ENCODE results near the gene TGM6. TPM values are rescaled to one million over a fixed set of nuclear protein-coding genes. Genes with fewer than 3 reads are reported as not detected.

The TGM6 gene
- total and polyA plus RNA-seq, 9 of the 15 experiments (the other 6 are each of a cell fraction or from before 2014, with no cell fraction given), result not detected

DNA sequence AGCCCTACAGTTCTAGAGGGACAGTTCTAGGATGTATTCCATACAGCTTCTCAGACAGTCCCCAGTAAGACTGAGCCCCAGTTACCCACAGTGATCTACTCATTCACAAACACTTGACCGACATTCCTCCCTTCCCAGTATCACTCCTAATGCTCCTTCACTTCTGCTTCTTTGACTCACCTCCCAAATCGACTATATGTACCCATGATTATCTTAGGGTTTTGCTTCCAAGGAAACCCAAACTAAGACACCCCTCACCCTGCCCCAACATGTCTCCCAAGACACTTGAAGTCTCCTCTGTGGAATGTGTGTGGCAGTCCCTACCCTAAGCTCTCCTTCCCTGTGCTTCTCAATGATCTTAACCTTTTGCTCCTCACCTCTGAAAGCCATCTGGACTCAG, 23.6 kb upstream of the TGM6 start (continued):
- no peak for TF ChIP-seq FOXM1 (IDR thresholded peaks at IDR 0.05; ENCODE audit: low read depth)
- TF ChIP-seq FOXM1 (CRISPR knock-in tag; IDR thresholded peaks at IDR 0.05; ENCODE audit: low read depth), result no peak
- TF ChIP-seq CTBP1 (IDR thresholded peaks at IDR 0.05; ENCODE audit: borderline replicate concordance), result no peak

DNA sequence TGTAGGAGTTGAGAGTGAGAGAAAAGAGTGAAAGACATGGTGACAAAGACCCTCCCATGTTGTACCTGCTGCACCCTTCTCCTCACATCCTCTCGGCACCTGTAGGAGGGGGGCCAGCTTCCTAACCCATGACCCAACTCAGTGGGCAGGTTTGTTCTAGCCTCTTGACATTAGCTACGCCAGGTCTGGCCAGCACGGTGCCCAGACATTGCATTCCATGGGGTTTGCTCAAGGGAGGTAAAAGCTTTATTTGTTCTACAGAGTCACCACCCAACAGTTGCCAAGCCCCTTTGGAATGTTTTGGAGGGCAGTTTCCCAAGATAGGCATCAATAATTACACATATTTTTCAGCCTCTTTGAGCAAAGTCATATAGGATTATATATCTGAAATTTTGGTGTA, 22.7 kb upstream of the TGM6 start:
- Histone ChIP-seq H3K9me1 (ENCODE audit: control insufficient read depth, insufficient read depth, low read length) (no peaks in the 10 kb centered on the region), H3K4me2 (ENCODE audit: insufficient read depth, low read length) (no peak overlapping the region), H3K27ac (ENCODE audit: extremely low read depth, low read depth, low read length) (no peak overlapping the region), H3K27me3 (ENCODE audit: control insufficient read depth in 2 of 2, insufficient read depth in 2 of 2, low read length in 2 of 2) (no peaks in the 10 kb centered on the region), H3K36me3 (ENCODE audit: control insufficient read depth, insufficient read depth, low read length) (no peaks in the 10 kb centered on the region), H4K20me1 (replicated peaks; ENCODE audit: control insufficient read depth, insufficient read depth, low read length) (no peaks in the 10 kb centered on the region), H3K4me3 (no peak overlapping the region), H2AFZ (ENCODE audit: low read depth, low read length) (no peak overlapping the region), H3K9me3 (replicated peaks; ENCODE audit: control insufficient read depth, insufficient read depth, low read depth, low read length) (no peaks in the 10 kb centered on the region), H3K9ac (ENCODE audit: insufficient read depth in 1 of 2, low read depth in 2 of 2, low read length in 2 of 2) (no peak overlapping the region), H3K79me2 (ENCODE audit: control insufficient read depth, insufficient read depth, low read length) (no peaks in the 10 kb centered on the region), H3K4me1 (replicated peaks in 1 of 2; ENCODE audit: control insufficient read depth in 2 of 2, insufficient read depth in 2 of 2, low read length in 2 of 2) (no peaks in the 10 kb centered on the region)
- FAIRE-seq (no peak), ATAC-seq (no peak), DNase-seq (ENCODE audit: extremely low read depth in 1 of 4, low spot score in 3 of 4) (no peak)
- POLR2A ChIA-PET, result no interaction called here
- CTCF ChIA-PET (ENCODE audit: low intra/inter-chr PET ratio), result no interaction called here
- BruUV-seq (replicated peaks), result no TSS peak
- 0% methylated on average over 3 of the region's 3 CpGs for WGBS (ENCODE audit: insufficient coverage, low coverage, missing lambda C conversion rate)
- in situ Hi-C loops (cut with MboI), result no loop called here
- intact Hi-C loops (cut with micrococcal nuclease), result no loop called here
- no peak for TF ChIP-seq TBL1XR1 (IDR thresholded peaks at IDR 0.05; ENCODE audit: low read length in 2 of 2)
- no peak for TF ChIP-seq YY1 (IDR thresholded peaks at IDR 0.05; ENCODE audit: borderline replicate concordance in 1 of 3, control insufficient read depth in 1 of 3, extremely low read depth in 1 of 3, insufficient read depth in 3 of 3, insufficient read length in 1 of 3, insufficient replicate concordance in 2 of 3, low read depth in 1 of 3, low read length in 2 of 3)
- no peak for TF ChIP-seq SREBF1 (IDR thresholded peaks at IDR 0.05; ENCODE audit: borderline replicate concordance, low read depth, low read length)
- TF ChIP-seq, protein P1, sequence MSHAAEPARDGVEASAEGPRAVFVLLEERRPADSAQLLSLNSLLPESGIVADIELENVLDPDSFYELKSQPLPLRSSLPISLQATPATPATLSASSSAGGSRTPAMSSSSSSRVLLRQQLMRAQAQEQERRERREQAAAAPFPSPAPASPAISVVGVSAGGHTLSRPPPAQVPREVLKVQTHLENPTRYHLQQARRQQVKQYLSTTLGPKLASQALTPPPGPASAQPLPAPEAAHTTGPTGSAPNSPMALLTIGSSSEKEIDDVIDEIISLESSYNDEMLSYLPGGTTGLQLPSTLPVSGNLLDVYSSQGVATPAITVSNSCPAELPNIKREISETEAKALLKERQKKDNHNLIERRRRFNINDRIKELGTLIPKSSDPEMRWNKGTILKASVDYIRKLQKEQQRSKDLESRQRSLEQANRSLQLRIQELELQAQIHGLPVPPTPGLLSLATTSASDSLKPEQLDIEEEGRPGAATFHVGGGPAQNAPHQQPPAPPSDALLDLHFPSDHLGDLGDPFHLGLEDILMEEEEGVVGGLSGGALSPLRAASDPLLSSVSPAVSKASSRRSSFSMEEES (CRISPR knock-in tag; IDR thresholded peaks at IDR 0.05), result no peak
- TF ChIP-seq FIP1L1 (IDR thresholded peaks at IDR 0.05; ENCODE audit: low read depth, low read length, poor library complexity, severe bottlenecking), result no peak
- TF ChIP-seq ZNF274 (IDR thresholded peaks at IDR 0.05; ENCODE audit: borderline replicate concordance, low read depth, low read length), result no peak
- TF ChIP-seq, protein P2, sequence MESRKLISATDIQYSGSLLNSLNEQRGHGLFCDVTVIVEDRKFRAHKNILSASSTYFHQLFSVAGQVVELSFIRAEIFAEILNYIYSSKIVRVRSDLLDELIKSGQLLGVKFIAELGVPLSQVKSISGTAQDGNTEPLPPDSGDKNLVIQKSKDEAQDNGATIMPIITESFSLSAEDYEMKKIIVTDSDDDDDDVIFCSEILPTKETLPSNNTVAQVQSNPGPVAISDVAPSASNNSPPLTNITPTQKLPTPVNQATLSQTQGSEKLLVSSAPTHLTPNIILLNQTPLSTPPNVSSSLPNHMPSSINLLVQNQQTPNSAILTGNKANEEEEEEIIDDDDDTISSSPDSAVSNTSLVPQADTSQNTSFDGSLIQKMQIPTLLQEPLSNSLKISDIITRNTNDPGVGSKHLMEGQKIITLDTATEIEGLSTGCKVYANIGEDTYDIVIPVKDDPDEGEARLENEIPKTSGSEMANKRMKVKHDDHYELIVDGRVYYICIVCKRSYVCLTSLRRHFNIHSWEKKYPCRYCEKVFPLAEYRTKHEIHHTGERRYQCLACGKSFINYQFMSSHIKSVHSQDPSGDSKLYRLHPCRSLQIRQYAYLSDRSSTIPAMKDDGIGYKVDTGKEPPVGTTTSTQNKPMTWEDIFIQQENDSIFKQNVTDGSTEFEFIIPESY (CRISPR knock-in tag; IDR thresholded peaks at IDR 0.05), result no peak
- TF ChIP-seq KLF1 (tag; IDR thresholded peaks at IDR 0.05), result no peak
- TF ChIP-seq, protein P3, sequence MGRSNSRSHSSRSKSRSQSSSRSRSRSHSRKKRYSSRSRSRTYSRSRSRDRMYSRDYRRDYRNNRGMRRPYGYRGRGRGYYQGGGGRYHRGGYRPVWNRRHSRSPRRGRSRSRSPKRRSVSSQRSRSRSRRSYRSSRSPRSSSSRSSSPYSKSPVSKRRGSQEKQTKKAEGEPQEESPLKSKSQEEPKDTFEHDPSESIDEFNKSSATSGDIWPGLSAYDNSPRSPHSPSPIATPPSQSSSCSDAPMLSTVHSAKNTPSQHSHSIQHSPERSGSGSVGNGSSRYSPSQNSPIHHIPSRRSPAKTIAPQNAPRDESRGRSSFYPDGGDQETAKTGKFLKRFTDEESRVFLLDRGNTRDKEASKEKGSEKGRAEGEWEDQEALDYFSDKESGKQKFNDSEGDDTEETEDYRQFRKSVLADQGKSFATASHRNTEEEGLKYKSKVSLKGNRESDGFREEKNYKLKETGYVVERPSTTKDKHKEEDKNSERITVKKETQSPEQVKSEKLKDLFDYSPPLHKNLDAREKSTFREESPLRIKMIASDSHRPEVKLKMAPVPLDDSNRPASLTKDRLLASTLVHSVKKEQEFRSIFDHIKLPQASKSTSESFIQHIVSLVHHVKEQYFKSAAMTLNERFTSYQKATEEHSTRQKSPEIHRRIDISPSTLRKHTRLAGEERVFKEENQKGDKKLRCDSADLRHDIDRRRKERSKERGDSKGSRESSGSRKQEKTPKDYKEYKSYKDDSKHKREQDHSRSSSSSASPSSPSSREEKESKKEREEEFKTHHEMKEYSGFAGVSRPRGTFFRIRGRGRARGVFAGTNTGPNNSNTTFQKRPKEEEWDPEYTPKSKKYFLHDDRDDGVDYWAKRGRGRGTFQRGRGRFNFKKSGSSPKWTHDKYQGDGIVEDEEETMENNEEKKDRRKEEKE (IDR thresholded peaks at IDR 0.05; ENCODE audit: borderline replicate concordance in 1 of 2, control insufficient read depth in 1 of 2, low read depth in 2 of 2, low read length in 1 of 2), result no peak
- TF ChIP-seq MBD2 (IDR thresholded peaks at IDR 0.05; ENCODE audit: borderline replicate concordance, low read depth), result no peak
- TF ChIP-seq ZNF436 (CRISPR knock-in tag; IDR thresholded peaks at IDR 0.05), result no peak

Data from K562 (cell line).